Stimulated activated naive CD8-positive, alpha-beta T cell treated with anti-CD3 and anti-CD28 coated beads, Interleukin-15, amount 100 ng/mL, for 72 hours (primary cell): ENCODE measurements around the gene CYBA.

Experiments
- ATAC-seq: fragments of 150-1000 bp; cut with Tn5 transposase; 2 replicates; pipeline ENCODE4 v1.10.0; 2021; ENCODE audit warnings: mild to moderate bottlenecking, moderate library complexity
- DNase-seq, 2 donors: peaks; one replicate each; pipeline ENCODE4 v3.0.0; 2021 to 2022
- H3K27ac Mint-ChIP-seq, 2 donors: one replicate each; pipeline ENCODE4 v1.8.0; 2022; ENCODE audit warnings: mild to moderate bottlenecking in 2 of 2, mixed read lengths in 2 of 2, moderate library complexity in 2 of 2
- H3K27me3 Mint-ChIP-seq: one replicate; pipeline ENCODE4 v1.8.0; 2022; ENCODE audit warnings: mixed read lengths
- H3K4me1 Mint-ChIP-seq: one replicate; pipeline ENCODE4 v1.8.0; 2022; ENCODE audit warnings: mild to moderate bottlenecking, mixed read lengths
- H3K4me3 Mint-ChIP-seq, 2 donors: one replicate each; pipeline ENCODE4 v1.8.0; 2022; ENCODE audit warnings: mild to moderate bottlenecking in 2 of 2, mixed read lengths in 2 of 2, moderate library complexity in 1 of 2
- H3K9me3 Mint-ChIP-seq, 2 donors: one replicate each; pipeline ENCODE4 v1.8.0; 2022; ENCODE audit warnings: mixed read lengths in 2 of 2

The CYBA gene

DNA sequence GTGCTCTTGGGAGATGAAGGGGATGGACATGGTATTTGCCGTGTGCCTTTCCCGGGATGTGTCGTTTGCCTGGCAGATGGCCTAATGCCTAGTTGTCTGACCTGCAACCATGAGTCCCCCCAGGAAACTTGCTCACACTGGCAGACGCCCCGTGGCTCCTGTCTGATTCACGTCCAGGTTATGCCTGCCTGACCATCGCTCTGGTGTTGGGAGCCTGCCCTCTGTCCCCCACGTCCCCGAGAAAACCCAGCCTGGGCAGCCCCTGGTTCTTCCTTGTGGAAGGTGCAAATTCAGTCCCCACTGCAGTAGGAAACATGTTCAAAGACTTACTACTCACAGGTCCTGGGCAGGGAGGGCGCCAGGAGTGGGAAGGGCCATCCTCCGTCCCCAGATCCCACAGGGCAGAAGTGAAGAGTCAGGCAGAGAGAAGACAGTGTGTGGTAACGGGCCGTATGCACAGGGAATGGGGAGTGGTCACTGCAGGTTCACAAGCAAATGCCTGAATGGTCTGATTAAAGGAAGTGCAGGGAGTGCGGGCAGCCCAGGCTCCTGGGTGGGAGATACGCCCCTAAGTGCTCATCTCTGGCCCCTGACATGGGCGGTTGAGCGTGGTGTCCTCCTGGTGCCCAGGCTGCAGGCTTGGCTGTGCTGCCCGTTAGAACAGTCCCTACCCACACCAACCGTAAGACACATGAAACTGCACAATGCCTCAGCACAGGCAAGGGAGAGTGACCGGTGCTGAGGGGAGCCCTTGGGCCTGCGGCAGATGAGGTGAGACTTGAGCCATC, 39.7 kb upstream of the CYBA start:
- DNase-seq (no peak), ATAC-seq (no peak)
- Mint-ChIP-seq H3K27me3 (no peaks in the 10 kb centered on the region), H3K4me1 (peaks cover 64% of the 10 kb centered on the region), H3K9me3 (no peaks in the 10 kb centered on the region), H3K4me3 (peak overlapping the region in 1 of 2 donors; percentile 49), H3K27ac (no peak overlapping the region)

DNA sequence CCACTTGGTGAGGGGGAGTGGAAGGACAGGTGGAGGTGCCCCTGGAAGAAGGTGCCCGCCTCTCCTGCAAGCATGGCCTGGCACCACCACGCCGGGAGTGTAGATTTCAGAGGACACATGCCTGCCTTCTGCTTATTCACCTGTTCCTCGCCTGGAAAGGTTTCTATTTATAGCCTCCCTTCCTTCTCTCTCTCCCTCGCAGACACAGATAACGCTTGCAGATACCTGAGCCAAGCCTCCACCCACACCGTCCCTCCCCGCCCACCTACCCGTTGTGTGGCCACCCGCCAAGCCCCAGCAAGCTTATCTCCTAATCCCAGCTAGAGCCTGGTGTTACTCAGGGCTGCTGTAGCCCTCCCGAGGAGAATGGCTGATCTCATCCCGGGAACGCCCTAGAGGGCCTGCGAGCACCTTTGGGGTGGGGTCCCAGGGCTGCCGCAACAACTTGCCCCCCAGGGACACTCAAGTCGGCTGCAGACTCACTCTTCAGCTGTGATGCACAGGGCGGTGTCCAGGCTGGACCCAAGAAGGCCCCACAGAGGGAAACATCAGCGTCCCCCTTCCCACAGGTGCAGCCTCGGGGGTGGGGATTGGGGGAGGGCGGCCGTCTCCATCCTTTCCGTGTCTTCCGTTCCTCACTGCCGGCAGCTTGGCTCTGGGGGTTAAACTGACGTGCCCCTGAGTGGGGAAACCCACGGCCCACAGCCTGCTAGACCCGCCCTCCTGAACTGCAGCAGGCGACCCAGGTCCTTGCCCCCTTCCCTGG, 37.3 kb upstream of the CYBA start:
- Mint-ChIP-seq H3K27ac (no peak overlapping the region), H3K27me3 (no peaks in the 10 kb centered on the region), H3K9me3 (no peaks in the 10 kb centered on the region), H3K4me1 (peaks cover 79% of the 10 kb centered on the region), H3K4me3 (no peak overlapping the region)
- ATAC-seq (no peak), DNase-seq (no peak)

DNA sequence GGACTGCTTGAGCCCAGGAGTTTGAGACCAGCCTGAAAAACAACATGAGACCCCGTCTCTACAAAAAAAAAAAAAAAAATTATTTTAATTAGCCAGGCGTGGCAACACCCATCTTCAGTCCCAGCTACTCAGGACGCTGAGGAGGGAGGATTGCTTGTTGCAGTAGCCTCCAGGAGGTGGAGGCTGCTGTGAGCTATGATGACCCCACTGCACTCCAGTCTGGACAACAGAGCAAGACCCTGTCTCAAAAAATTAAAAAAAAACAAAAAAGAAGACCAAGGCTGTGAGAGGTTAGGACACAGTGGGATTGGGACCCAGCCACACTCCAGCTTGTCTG, 36.8 kb upstream of the CYBA start:
- H3K27ac Mint-ChIP-seq: no peak overlapping the region
- H3K4me1 Mint-ChIP-seq: peaks cover 78% of the 10 kb centered on the region
- H3K9me3 Mint-ChIP-seq: no peaks in the 10 kb centered on the region

DNA sequence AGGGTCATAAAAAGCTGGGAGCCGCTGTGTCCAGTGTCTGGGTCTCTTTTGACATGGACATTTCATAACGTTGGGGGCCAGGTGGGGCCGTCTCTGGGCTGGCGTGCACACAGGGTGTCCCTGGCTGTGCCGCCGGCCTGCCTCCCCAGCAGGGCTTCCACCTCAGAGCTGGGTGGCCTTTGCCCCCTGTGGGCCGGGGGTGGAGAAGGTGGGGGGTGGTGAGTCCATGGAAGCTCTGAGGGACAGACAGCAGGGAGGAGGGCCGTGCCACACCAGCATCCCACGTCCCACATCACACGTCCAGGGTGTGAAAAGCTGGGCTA, 36.4 kb upstream of the CYBA start:
- H3K27me3 Mint-ChIP-seq: no peaks in the 10 kb centered on the region
- no peak for ATAC-seq
- H3K4me3 Mint-ChIP-seq: no peak overlapping the region

More for the DNA sequence above, 36.8 kb upstream of the CYBA start:
- ATAC-seq (no peak), DNase-seq (no peak)
- H3K4me3 Mint-ChIP-seq: no peak overlapping the region
- no peaks in the 10 kb centered on the region for H3K27me3 Mint-ChIP-seq

DNA sequence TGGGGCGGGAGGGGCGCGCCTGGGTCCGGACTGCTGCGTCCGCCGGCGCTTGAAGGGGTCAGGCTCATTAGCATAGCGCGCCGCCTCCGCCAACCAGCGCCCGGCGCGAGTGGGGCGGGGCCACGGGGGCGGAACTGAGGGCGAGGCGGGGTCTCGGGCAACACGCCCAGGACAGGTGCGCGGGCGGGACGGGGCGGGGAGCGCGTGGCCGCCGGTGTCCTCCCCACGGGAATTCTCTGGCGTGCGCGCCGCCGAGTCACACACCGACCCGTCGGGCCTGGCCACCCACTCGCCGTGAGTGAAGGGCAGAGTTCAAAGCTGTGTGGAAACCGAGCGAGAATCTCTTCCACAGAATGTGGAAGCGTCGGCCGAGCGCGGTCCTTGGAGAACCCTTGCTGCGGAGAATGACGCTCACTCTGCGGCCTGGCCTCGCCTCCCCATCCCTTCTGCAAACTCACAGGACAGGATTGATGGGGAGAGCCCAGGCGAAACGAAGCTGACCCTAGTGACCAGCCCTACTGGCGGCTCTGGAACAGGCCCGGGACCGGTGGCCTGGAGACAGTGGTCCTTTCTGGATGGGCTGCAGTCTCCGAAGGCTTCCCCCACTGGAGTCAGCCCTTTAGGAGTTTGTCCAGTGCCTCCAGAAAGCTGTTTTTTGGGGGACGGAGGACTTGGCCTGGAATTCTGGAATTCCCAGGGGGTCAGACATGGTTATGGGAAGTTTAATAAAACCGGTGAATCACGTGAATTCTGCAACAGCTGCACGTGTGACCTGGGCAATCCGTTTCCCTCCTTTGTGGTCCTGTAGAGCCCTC, 35.8 kb upstream of the CYBA start, which contains the start of gene SNAI3:
Gene SNAI3 (minus strand): TSS at position 69 of the 815 bp plus-strand sequence. CDS start 101 bp downstream, outside the sequence.
- no peaks in the 10 kb centered on the region for H3K27me3 Mint-ChIP-seq
- no peaks in the 10 kb centered on the region for H3K9me3 Mint-ChIP-seq
- DNase-seq (peak; percentile 78 to 79), ATAC-seq (peak; percentile 79)
- H3K27ac Mint-ChIP-seq: no peak within 1 kb of the TSS
- peak within 1 kb of the TSS; percentile 80 to 82 for H3K4me3 Mint-ChIP-seq
- peaks cover 78% of the 10 kb centered on the region for H3K4me1 Mint-ChIP-seq

More for the DNA sequence above, 36.4 kb upstream of the CYBA start:
- Mint-ChIP-seq H3K27ac (no peak overlapping the region), H3K9me3 (no peaks in the 10 kb centered on the region), H3K4me1 (peaks cover 78% of the 10 kb centered on the region)
- DNase-seq: no peak

DNA sequence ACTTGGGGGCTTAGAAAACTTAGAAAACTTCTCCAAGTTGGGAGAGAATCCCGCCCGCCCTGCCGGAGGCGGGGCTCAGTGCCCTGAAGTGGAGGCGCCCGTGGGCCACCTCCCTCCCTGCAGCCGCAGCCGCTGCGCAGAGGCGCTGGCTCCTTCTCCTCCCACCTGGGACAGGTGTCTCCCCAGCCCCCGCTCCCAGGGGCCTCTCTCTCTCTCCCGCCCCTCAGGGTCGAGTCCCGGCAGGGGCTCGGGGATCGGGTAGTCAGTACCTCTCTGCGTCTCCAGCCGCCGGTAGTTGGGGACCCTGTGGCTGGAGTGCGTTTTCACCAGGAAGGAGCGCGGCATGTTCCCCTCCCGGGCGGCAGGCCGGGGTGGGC, 35.2 kb upstream of the CYBA start:
- DNase-seq: no peak
- peak; percentile 38 for ATAC-seq

GRCh38 chr16:88685156-88686061, 34.6 kb upstream of the CYBA start:
- ATAC-seq (peak; percentile 40), DNase-seq (peak; percentile 65 to 68)
- Mint-ChIP-seq H3K4me3 (peak overlapping the region; percentile 80 to 82), H3K27me3 (no peaks in the 10 kb centered on the region), H3K4me1 (peaks cover 76% of the 10 kb centered on the region), H3K27ac (no peak overlapping the region), H3K9me3 (no peaks in the 10 kb centered on the region)

More for the DNA sequence above, 35.2 kb upstream of the CYBA start:
- H3K27ac Mint-ChIP-seq: no peak overlapping the region
- no peaks in the 10 kb centered on the region for H3K9me3 Mint-ChIP-seq
- peaks cover 78% of the 10 kb centered on the region for H3K4me1 Mint-ChIP-seq
- peak overlapping the region; percentile 80 to 82 for H3K4me3 Mint-ChIP-seq
- no peaks in the 10 kb centered on the region for H3K27me3 Mint-ChIP-seq

GRCh38 chr16:88684569-88685155, 33.8 kb upstream of the CYBA start:
- no peak for ATAC-seq
- Mint-ChIP-seq H3K4me3 (peak overlapping the region; percentile 26 to 82), H3K27me3 (no peaks in the 10 kb centered on the region), H3K4me1 (peaks cover 69% of the 10 kb centered on the region), H3K9me3 (no peaks in the 10 kb centered on the region), H3K27ac (no peak overlapping the region)
- no peak for DNase-seq

DNA sequence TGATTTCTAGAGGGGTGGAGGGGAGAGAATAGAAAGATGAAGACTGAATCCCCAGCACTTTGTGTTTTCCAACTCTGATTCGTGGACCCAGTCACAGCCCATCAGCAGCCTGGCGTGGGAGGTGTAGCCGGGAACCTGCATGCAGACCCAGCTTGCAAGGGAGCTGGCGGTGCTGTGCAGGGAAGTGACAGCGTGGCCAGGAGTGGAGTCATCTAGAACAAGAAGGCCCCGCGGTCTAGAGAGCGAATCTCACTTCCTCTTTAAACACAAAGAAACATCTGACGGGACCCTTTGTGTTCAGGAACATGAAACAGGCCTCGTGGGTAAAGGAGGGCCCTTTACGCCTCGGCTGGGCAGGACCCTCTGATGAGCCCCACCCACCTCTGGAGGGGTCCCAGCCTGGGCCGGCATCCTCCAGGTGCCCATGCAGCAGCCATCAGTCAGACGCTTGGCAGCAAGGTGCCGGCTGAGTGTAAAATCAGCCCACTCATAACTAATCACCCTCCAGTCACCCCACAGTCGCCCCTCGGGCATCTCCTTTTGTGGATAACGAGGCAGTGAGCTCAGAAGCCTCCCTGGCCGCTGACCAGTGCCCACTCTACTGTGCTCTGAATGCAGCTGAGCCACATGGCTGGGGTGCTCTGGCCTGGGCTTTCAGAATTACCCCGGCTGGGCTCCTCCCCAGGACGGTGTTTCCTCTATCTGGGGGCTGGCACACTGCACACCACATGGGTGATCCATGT, 31.0 kb upstream of the CYBA start:
- Mint-ChIP-seq H3K27ac (peak overlapping the region; percentile 92 to 95), H3K4me1 (peaks cover 50% of the 10 kb centered on the region), H3K27me3 (no peaks in the 10 kb centered on the region), H3K9me3 (no peaks in the 10 kb centered on the region), H3K4me3 (peak overlapping the region; percentile 77 to 81)
- ATAC-seq: peak; percentile 85
- DNase-seq: peak; percentile 57 to 77

- peaks cover 47% of the 10 kb centered on the region for H3K4me1 Mint-ChIP-seq
- H3K4me3 Mint-ChIP-seq: peak overlapping the region; percentile 77 to 81
- peak overlapping the region in 1 of 2 donors; percentile 76 for H3K27ac Mint-ChIP-seq
- H3K27me3 Mint-ChIP-seq: no peaks in the 10 kb centered on the region
- ATAC-seq: peak; percentile 41
- H3K9me3 Mint-ChIP-seq: no peaks in the 10 kb centered on the region
- DNase-seq: peak in 1 of 2 donors; percentile 55
Measured at GRCh38 chr16:88681084-88681680, 30.3 kb upstream of the CYBA start.

GRCh38 chr16:88680554-88681083, 29.8 kb upstream of the CYBA start:
- no peak for ATAC-seq
- H3K4me3 Mint-ChIP-seq: peak overlapping the region; percentile 77 to 81
- no peak for DNase-seq
- H3K27me3 Mint-ChIP-seq: no peaks in the 10 kb centered on the region
- H3K27ac Mint-ChIP-seq: no peak overlapping the region
- H3K4me1 Mint-ChIP-seq: peaks cover 47% of the 10 kb centered on the region
- no peaks in the 10 kb centered on the region for H3K9me3 Mint-ChIP-seq

DNA sequence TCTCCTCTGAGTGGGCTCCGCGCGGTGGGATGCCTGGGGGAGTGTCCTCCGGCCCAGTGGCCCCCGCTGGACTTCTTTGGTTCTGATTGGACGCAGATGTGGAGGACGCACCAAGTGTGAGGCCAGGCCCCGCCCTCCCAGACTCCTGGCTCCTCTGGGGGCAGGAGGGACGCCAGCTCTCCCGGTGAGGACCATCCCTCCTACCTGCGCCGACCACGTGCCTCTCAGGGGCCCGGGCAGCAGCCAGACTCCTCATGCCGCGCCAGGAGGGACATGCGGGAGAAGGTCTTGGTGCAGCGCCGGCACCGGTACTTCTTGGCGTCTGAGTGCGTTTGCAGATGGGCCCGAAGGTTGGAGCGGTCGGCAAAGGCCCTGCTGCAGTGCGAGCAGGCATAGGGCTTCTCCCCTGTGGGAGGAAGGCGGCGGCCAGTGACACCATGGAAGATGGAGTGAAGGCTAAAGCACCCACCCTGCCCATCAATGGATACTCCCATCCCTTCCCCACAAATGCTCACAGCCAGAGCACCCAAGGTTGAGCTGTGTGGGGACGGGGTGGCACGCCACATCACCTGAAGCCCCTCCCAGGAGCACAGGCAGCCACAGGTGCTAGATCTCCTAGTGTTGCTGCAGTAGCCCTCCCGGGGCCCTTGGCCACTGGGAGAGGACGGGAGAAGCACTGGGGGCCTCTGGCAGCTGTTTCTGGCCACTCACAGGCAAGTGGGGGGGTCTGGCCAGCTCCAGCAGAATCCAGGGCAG, 27.5 kb upstream of the CYBA start:
- H3K4me1 Mint-ChIP-seq: peaks cover 25% of the 10 kb centered on the region
- no peaks in the 10 kb centered on the region for H3K27me3 Mint-ChIP-seq
- ATAC-seq (no peak), DNase-seq (no peak)
- no peak overlapping the region for H3K4me3 Mint-ChIP-seq
- H3K27ac Mint-ChIP-seq: no peak overlapping the region
- no peaks in the 10 kb centered on the region for H3K9me3 Mint-ChIP-seq

DNA sequence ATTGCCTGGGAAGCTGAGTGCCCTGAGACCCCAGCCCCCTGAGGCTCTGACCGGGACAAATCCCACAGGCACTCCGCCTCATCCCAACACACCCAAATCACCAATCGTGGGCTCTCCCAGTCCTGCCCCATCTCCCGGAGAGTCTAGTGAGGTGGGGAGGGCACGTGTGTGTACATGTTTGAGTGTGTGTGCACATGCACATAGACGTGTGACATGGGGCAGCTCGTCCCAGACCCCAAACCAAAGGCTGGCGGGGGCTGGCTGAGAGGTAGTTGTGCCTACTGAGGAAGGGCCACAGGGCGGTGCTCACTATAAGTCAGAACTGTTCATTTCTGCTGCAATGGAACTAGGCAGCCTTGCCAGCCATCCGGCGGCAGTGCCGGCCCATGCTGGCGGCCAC, 26.9 kb upstream of the CYBA start:
- no peak overlapping the region for H3K4me3 Mint-ChIP-seq
- ATAC-seq (no peak), DNase-seq (no peak)
- peaks cover 21% of the 10 kb centered on the region for H3K4me1 Mint-ChIP-seq
- no peaks in the 10 kb centered on the region for H3K9me3 Mint-ChIP-seq
- no peak overlapping the region for H3K27ac Mint-ChIP-seq
- H3K27me3 Mint-ChIP-seq: no peaks in the 10 kb centered on the region
